Activated naive CD8-positive, alpha-beta T cell treated with anti-CD3 and anti-CD28 coated beads, Interleukin-2, amount 50 U/mL, for 24 hours (primary cell): ENCODE data around the gene GNAI2.
"Not testable (repeated sequence)": the region's sequence is repeated elsewhere in the genome, so short reads cannot be mapped to it uniquely, and the experiment has no call there.

Experiments
- ATAC-seq: fragments of 150-1000 bp; cut with Tn5 transposase; one replicate; pipeline ENCODE4 v1.10.0; 2021
- DNase-seq: peaks from one replicate; pipeline ENCODE4 v3.0.0; 2021
- H3K27ac Mint-ChIP-seq: one replicate; pipeline ENCODE4 v1.8.0; 2021; ENCODE audit warnings: mild to moderate bottlenecking, mixed read lengths
- H3K27me3 Mint-ChIP-seq: one replicate; pipeline ENCODE4 v1.8.0; 2021; ENCODE audit warnings: mixed read lengths
- H3K36me3 Mint-ChIP-seq: one replicate; pipeline ENCODE4 v1.8.0; 2021; ENCODE audit warnings: low read depth, mixed read lengths
- H3K4me1 Mint-ChIP-seq: one replicate; pipeline ENCODE4 v1.8.0; 2021; ENCODE audit warnings: mixed read lengths
- H3K4me3 Mint-ChIP-seq: one replicate; pipeline ENCODE4 v1.8.0; 2021; ENCODE audit warnings: mild to moderate bottlenecking, moderate library complexity, mixed read lengths
- H3K9me3 Mint-ChIP-seq: one replicate; pipeline ENCODE4 v1.8.0; 2021; ENCODE audit warnings: mixed read lengths

Gene GNAI2

GRCh38 chr3:50201573-50202315 is 34.3 kb upstream of the GNAI2 start:
- Mint-ChIP-seq H3K27me3 (peaks cover 41% of the 10 kb centered on the region), H3K27ac (no peak overlapping the region), H3K9me3 (no peaks in the 10 kb centered on the region), H3K4me1 (no peaks in the 10 kb centered on the region), H3K4me3 (no peak overlapping the region), H3K36me3 (no peaks in the 10 kb centered on the region)
- no peak for DNase-seq
- no peak for ATAC-seq

GRCh38 chr3:50202353-50203112 is 33.5 kb upstream of the GNAI2 start:
- H3K4me1 Mint-ChIP-seq = no peaks in the 10 kb centered on the region
- H3K9me3 Mint-ChIP-seq = no peaks in the 10 kb centered on the region
- no peak overlapping the region for H3K4me3 Mint-ChIP-seq
- no peak for DNase-seq
- H3K27ac Mint-ChIP-seq = no peak overlapping the region
- H3K27me3 Mint-ChIP-seq = peaks cover 48% of the 10 kb centered on the region
- no peak for ATAC-seq
- H3K36me3 Mint-ChIP-seq = no peaks in the 10 kb centered on the region

DNA sequence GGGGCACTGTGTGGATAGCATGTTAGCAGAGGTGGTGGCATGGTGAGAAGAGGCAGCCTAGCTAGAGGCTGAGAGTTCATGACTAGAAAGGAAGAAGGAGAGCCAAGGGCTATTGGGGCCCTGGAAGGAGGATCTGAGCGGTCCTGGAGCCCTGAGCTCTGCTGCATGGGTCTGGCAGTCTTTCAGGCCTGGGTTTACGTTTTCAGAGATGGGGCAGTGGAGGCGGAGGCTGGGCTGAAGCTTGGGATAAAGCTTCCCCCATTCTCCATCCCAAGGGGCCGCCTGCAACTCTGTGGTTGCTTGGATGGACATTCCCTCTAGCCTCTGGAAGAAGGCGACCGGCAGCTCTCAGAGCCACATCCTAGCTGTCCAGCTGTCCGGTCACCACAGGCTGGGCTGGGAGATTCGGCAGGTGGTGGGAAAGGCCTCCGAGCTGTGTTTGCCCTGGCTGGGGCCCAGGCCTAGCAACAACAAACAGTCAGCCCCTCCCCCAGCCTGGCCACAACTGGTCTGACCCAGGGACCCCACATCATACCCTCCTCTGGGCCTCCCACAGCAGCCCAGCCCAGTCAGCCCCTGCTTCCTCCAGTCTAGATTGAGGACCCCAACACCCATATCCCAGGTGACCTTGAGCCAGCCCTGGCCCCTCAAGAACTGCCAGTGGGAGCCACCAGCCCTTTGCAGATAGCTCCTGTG is 32.7 kb upstream of the GNAI2 start:
- DNase-seq (no peak), ATAC-seq (no peak)
- Mint-ChIP-seq H3K9me3 (no peaks in the 10 kb centered on the region), H3K4me3 (no peak overlapping the region), H3K27me3 (peaks cover 48% of the 10 kb centered on the region), H3K36me3 (no peaks in the 10 kb centered on the region), H3K4me1 (no peaks in the 10 kb centered on the region), H3K27ac (no peak overlapping the region)

DNA sequence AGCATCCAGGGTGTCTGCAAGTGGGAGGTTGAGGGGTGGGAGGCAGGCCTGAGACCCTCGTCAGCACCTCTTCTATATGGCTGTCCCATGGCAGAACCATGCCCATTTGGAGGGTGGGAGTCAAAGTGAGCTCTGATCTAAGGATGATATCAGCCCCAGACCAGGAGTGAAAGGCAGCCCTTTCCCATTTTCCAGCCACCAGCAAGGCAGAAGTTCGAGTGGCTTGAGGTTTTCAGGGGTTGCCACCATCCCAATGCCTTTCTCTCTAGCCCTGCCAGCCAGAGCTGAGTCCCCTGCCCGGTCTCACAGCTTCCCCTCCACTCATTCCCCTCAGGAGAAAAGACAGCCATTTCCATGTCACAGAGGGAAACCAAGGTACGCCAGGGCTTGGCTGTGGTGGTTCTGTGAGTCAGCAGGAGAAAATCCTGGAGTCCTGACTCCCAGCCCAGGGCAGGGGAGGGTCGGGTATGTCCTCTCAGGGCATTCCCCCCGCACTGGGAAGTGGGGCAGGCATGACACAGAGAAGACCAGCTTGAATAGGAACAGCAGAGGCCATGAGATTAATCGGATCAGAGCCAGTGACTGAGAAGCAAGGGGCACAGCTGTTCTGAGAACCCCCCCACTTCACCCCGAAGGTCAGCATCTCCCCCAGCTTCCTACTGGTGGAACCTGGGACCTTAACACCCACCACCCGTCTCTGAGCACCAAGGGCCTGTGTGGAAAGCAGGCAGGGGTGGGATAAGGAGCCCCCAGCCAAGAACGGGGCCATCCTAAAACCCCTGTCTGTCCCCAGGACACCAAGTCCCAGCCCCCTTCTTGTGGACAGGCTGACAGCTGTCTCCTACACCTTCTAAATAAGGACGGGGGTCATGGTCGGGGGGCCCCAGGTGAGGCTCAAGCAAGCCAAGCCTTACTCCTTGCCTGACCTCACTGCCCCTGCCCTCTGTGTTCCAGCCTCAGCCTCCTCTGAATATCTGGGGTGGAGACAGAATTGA is 31.9 kb upstream of the GNAI2 start:
- ATAC-seq (no peak), DNase-seq (no peak)
- Mint-ChIP-seq H3K4me1 (no peaks in the 10 kb centered on the region), H3K36me3 (no peaks in the 10 kb centered on the region), H3K27ac (no peak overlapping the region), H3K4me3 (no peak overlapping the region), H3K27me3 (peaks cover 50% of the 10 kb centered on the region), H3K9me3 (no peaks in the 10 kb centered on the region)

DNA sequence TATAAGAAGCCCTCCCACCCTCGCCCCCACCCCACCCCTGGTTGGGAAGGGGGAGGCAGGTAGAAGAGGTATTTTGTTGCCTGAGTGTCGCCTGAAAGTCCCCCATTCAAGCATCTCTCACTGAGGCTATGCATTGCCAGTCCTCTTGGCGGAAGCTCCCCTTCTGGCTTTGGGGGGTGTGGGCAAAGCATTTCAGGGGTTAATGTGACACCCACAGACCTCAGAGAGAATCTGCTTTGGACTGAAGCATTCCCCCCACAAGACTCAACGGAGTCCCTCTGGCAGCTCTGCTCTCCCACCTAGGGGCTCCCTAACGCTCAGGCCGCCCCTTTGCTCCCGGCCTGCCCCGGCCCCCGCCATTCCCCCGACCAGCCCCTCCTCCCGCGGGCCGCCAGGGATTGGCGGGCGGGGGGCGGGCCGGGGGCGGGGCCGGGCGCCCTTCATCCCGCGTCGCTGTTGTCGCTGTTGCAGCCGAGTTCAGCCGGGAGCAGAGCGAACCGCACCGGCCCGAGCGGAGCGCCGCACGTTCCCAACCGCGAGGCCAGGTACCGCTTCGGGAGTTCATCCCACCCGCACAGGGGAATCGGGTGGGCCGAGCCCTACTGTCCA is 31.1 kb upstream of the GNAI2 start, which contains the start of gene SLC38A3:
TSS of gene SLC38A3 (plus strand) at position 468 of the 609 bp plus-strand sequence. CDS start 8,929 bp downstream, outside the sequence.
- H3K27ac Mint-ChIP-seq = no peak within 1 kb of the TSS
- H3K4me3 Mint-ChIP-seq = no peak within 1 kb of the TSS
- H3K36me3 Mint-ChIP-seq = no peaks in the 10 kb centered on the region
- no peaks in the 10 kb centered on the region for H3K9me3 Mint-ChIP-seq
- ATAC-seq (no peak), DNase-seq (no peak)
- H3K27me3 Mint-ChIP-seq = peaks cover 48% of the 10 kb centered on the region
- H3K4me1 Mint-ChIP-seq = no peaks in the 10 kb centered on the region

- Mint-ChIP-seq H3K27ac (no peak overlapping the region), H3K9me3 (no peaks in the 10 kb centered on the region), H3K4me1 (no peaks in the 10 kb centered on the region), H3K27me3 (peaks cover 47% of the 10 kb centered on the region), H3K4me3 (no peak overlapping the region), H3K36me3 (no peaks in the 10 kb centered on the region)
- DNase-seq (peak; percentile 37), ATAC-seq (no peak)
Measured at GRCh38 chr3:50205413-50206276, 30.4 kb upstream of the GNAI2 start.

GRCh38 chr3:50207359-50208042 is 28.5 kb upstream of the GNAI2 start:
- H3K4me3 Mint-ChIP-seq = no peak overlapping the region
- DNase-seq (no peak), ATAC-seq (no peak)
- H3K27ac Mint-ChIP-seq = no peak overlapping the region
- H3K36me3 Mint-ChIP-seq = no peaks in the 10 kb centered on the region
- H3K9me3 Mint-ChIP-seq = no peaks in the 10 kb centered on the region
- H3K4me1 Mint-ChIP-seq = peaks cover 4% of the 10 kb centered on the region
- peaks cover 39% of the 10 kb centered on the region for H3K27me3 Mint-ChIP-seq

GRCh38 chr3:50208677-50209344 is 27.2 kb upstream of the GNAI2 start:
- Mint-ChIP-seq H3K9me3 (no peaks in the 10 kb centered on the region), H3K27me3 (peaks cover 29% of the 10 kb centered on the region), H3K4me3 (no peak overlapping the region), H3K27ac (no peak overlapping the region), H3K4me1 (peaks cover 4% of the 10 kb centered on the region), H3K36me3 (no peaks in the 10 kb centered on the region)
- ATAC-seq (no peak), DNase-seq (no peak)

GRCh38 chr3:50210176-50210509 is 25.9 kb upstream of the GNAI2 start:
- Mint-ChIP-seq H3K36me3 (no peaks in the 10 kb centered on the region), H3K27ac (no peak overlapping the region), H3K9me3 (no peaks in the 10 kb centered on the region), H3K27me3 (peaks cover 19% of the 10 kb centered on the region), H3K4me1 (peaks cover 4% of the 10 kb centered on the region), H3K4me3 (no peak overlapping the region)
- DNase-seq (no peak), ATAC-seq (no peak)

DNA sequence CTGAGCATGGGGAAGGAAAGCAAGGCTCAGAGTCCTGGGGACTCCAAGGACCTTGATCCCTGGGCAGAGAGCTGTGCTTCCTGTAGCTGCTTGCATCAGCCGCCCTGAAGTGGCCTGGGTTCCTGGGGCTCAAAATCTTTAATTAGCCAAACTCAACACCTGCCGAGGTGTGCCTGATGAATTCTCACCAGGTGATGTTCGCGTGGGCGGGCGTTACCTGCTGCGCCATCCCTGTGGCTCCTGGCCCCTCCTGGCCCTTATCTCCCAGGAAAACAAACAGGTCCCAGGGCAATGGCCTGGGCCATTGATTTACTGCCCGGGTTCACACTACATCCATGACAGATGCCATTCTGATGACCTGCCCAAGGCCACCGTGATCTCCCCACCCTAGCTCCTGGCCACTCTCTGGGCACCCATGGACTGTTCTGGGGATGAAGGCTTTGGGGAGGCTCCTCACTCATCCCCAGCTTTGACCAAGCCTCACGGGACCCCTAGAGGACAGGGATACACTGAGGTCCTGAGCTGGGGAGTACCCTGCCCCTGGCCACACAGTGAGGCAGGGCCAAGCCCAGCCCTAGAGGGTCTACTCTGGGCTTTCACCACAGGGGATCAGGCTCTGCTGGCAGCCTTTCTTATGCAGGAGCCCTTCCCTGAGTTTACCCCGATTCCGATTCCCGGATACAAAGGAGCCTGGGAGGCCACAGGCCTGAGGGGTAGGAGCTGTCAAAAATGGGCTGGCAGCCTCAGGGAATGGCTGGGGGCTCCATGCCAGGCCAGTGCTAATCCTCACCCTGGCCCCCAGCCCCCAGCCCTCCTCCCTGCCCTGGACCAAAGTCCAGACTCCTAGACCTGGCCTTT is 25.3 kb upstream of the GNAI2 start:
- peaks cover 4% of the 10 kb centered on the region for H3K4me1 Mint-ChIP-seq
- H3K27me3 Mint-ChIP-seq = peaks cover 19% of the 10 kb centered on the region
- no peaks in the 10 kb centered on the region for H3K36me3 Mint-ChIP-seq
- H3K27ac Mint-ChIP-seq = no peak overlapping the region
- no peak for ATAC-seq
- DNase-seq = no peak
- H3K4me3 Mint-ChIP-seq = no peak overlapping the region
- H3K9me3 Mint-ChIP-seq = no peaks in the 10 kb centered on the region

- peaks cover 16% of the 10 kb centered on the region for H3K27me3 Mint-ChIP-seq
- not testable (repeated sequence) for H3K36me3 Mint-ChIP-seq, H3K27ac Mint-ChIP-seq
Measured at GRCh38 chr3:50211368-50211717, 24.7 kb upstream of the GNAI2 start.

More at GRCh38 chr3:50211368-50211717, 24.7 kb upstream of the GNAI2 start:
- H3K9me3 Mint-ChIP-seq, H3K4me3 Mint-ChIP-seq, H3K4me1 Mint-ChIP-seq, DNase-seq, ATAC-seq: not testable (repeated sequence)
